ENCODE results near the gene LEAP2. TPM values are rescaled to one million over a fixed set of nuclear protein-coding genes. Genes with fewer than 3 reads are reported as not detected.

The LEAP2 gene
- total RNA-seq, 1 experiment from 2014 or later = 1.6 TPM

- H3K27ac ChIP-seq = no peak overlapping the region
- no peak for DNase-seq
- H3K27me3 ChIP-seq = no peaks in the 10 kb centered on the region
- no peaks in the 10 kb centered on the region for H3K9me3 ChIP-seq (replicated peaks)
- no peak overlapping the region for H3K4me3 ChIP-seq
- H3K36me3 ChIP-seq = peaks cover 41% of the 10 kb centered on the region
- H3K4me1 ChIP-seq = no peaks in the 10 kb centered on the region
These were observed 42.6 kb downstream of the LEAP2 start for GRCh38 chr5:132916086-132916485.

Other genes starting within 250 kb of the LEAP2 start
- gene IL13, start 215.5 kb upstream of the LEAP2 start, total RNA-seq (2014; rRNA removed; shearing (Covaris generic)) = not detected in 2 replicates
- gene IL4, start 199.7 kb upstream of the LEAP2 start, total RNA-seq (2014; rRNA removed; shearing (Covaris generic)) = not detected in 2 replicates
- gene KIF3A, start 136.1 kb upstream of the LEAP2 start, total RNA-seq (2014; rRNA removed; shearing (Covaris generic)) = 7.7 and 8.3 TPM in 2 replicates
- gene CCNI2, start 126.2 kb upstream of the LEAP2 start, total RNA-seq (2014; rRNA removed; shearing (Covaris generic)) = not detected in 2 replicates
- 25.4 and 26.5 TPM in 2 replicates for gene SEPTIN8, start 96.4 kb upstream of the LEAP2 start, total RNA-seq (2014; rRNA removed; shearing (Covaris generic))
- 0.02 and 0.08 TPM in 2 replicates for gene SOWAHA, start 60.4 kb upstream of the LEAP2 start, total RNA-seq (2014; rRNA removed; shearing (Covaris generic))
- 1.6 and 2.5 TPM in 2 replicates for gene SHROOM1, start 43.0 kb upstream of the LEAP2 start, total RNA-seq (2014; rRNA removed; shearing (Covaris generic))
- gene GDF9, start 7.2 kb upstream of the LEAP2 start, total RNA-seq (2014; rRNA removed; shearing (Covaris generic)) = 0.20 and 0.57 TPM in 2 replicates
- 229 and 261 TPM in 2 replicates for gene UQCRQ, start 7.0 kb upstream of the LEAP2 start, total RNA-seq (2014; rRNA removed; shearing (Covaris generic))
- 45.2 and 51.0 TPM in 2 replicates for gene AFF4, start 90.0 kb downstream of the LEAP2 start, total RNA-seq (2014; rRNA removed; shearing (Covaris generic))
- gene ZCCHC10, start 152.9 kb downstream of the LEAP2 start, total RNA-seq (2014; rRNA removed; shearing (Covaris generic)) = 38.6 and 39.6 TPM in 2 replicates
- gene HSPA4, start 178.3 kb downstream of the LEAP2 start, total RNA-seq (2014; rRNA removed; shearing (Covaris generic)) = 166 and 173 TPM in 2 replicates